HG03159 (cell line): ENCODE results near the gene ALK.

Experiments used
- ATAC-seq: cut with Tn5 transposase; IDR thresholded peaks from one replicate; pipeline ENCODE4 v1.9.1; 2021; ENCODE audit warnings: mild to moderate bottlenecking, moderate library complexity; ENCODE audit not compliant: unreplicated experiment

Gene ALK

DNA sequence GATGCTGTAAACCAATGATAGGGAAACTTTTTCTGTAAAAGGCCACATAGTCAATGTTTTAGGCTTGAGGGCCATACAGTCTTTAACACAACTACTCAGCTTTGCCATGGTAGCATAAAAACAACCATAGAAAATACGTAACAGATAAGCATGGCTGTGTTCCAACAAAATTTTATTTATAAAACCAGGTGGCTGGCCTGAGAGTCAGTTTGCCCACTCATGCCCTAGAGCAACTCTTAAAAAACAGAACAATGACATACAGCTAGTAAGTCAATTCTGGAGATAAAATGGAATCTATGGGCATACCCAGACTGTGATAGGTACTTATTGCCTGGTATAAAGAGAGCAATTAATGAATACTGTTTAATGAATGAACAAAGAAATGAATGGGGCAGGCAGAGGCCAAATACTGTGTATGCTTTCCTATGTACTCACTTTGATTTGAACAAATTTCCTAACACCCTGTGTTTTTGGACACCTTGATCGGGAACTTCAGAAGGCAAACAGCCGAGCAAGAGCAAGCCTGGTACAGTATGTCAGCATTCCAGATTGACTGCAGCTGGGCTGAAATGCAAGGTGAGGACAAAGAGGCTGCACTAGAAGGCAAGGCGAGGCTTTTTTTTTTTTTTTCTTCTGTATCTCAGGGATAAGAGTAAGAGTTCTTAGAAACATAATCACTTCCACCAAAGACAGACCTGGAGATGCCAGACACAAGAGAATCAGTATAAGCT is 490.8 kb downstream of the ALK start:
- no peak for ATAC-seq

DNA sequence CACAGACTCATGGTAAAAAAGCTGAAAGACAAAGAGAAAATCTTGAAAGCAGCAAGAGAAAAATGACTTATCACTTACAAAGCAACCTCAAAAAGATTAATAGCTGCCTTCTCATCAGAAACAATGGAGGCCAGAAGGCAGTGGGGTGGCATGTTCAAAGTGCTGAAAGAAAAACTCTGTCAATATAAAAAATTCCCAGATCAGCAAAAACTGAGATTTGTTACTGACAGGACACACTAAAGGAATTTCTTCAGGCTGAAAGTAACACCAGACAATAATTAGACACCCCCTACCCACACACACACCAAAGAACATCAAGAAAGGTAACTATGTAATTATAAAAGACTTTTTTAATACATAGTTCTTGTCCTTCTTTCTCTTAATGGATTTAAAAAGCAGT is 495.0 kb downstream of the ALK start:
- no peak for ATAC-seq

DNA sequence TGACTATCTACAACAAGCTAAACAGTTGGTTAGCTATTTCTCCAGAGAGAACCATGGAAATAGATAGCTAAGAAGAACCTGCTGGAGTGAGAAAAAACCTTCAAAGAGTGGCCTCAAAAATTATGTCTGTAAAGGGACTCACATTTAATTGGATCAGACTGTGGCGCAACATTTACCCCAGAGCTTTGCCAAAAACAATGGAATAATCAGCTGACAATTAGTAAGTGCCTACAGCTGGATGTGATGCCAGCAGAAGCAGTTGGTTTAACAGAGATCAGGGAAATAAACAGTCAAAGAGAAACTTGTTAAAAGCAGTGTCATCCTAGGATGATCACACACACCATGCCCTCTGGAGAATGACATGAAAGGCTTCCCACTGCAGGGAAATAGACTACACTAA is 495.5 kb downstream of the ALK start:
- no peak for ATAC-seq

DNA sequence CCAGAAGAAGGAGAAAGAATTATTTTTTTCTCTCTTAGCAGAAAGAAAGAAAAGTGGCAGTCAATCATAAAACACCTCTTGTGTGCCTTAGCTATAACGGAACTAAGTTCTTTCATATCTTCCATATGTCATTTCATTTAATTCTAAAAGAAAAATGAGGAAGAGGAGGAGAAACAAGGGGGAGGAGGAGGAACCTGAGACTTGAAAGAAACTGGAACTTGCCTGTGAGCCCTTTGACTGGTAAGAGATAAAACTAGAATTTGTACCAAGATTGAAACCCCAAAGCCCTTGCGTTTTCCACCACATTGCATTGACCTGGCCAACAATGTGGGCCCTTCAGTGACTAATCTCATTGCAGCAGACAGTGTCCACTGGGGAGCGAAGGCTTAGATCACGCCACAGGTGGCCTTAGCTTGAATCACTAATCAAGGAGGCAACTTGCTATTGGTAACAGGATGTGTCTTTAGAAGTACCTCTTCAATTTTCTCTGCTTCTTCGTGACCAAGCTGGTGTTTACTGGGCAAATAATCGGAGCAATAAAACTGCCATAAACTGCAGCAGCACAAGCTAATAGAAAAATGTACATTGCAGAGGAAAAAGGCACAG is 498.2 kb downstream of the ALK start:
- no peak for ATAC-seq

DNA sequence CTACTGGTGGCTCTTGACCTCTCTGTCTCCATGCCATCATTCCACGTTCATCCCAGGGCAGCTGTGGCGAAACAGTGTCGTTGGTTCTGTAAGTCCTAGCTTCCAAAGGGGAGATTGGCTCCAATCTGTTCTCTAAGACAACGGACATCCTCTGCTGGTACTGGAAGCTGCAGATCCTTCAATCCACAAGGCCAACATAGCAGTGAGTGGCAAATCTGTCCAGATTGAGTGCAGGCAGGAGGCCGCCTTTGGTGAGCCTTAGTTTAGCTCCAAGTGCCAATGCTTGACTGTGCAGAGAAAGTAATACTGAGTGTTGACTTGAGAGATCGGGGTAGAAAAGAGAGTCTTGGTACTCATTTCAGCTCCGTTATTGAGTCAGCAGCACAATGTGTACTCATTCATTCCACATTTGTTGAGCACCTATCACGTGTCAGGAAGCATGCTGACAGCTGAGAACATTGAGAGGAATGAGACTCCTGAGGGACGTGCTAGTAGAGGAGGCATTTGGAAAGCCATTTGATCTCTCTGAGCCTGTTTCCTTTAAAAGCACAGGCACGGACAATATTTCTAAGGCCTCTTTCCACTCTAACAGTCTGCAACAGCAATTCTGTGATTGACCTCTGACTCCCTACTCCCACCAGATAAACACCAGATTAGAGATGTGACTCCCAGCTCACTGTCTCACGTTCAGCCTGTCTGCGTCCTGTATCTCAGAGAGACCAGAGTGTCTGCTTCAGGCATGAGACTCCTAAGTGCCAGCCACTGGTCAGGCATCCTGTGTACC is 500.2 kb downstream of the ALK start:
- ATAC-seq: no peak

DNA sequence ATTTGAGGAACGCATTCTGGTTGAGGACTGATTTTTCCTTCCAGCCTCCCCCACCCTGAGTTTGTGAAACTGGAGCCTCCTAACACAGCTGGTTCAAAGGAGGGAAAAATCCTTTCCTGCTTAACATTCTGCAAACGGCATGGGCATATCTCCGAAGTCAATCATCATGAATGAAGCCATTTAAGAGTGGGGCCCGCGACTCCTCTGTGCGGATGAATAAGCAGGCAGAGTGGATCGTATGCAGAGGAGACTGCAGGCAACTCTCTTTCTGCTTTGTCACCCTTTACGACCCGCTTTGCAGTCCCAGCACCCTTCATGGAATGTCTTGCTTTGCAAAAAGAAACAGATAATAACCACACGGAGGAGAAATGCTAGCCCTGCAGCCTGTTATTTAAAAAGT is 500.9 kb downstream of the ALK start:
- no peak for ATAC-seq

DNA sequence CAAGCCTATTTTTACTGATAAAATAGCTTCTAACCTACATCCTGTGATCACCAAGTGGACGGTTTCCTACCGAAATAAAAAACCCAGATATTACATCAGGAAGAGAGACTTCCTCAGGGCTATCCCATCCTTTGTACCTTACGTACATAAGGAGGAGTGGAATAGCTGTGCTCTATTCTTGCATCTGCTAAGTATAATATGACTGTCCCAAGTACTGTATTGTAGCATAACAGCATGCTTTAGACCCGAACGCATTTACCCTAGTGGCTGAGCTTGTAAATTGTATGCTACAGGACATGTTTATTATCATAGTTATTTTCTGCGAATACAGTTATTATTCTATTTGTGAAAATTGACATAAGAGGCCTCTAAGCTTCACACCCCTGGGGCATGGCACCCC is 503.8 kb downstream of the ALK start:
- ATAC-seq: no peak

DNA sequence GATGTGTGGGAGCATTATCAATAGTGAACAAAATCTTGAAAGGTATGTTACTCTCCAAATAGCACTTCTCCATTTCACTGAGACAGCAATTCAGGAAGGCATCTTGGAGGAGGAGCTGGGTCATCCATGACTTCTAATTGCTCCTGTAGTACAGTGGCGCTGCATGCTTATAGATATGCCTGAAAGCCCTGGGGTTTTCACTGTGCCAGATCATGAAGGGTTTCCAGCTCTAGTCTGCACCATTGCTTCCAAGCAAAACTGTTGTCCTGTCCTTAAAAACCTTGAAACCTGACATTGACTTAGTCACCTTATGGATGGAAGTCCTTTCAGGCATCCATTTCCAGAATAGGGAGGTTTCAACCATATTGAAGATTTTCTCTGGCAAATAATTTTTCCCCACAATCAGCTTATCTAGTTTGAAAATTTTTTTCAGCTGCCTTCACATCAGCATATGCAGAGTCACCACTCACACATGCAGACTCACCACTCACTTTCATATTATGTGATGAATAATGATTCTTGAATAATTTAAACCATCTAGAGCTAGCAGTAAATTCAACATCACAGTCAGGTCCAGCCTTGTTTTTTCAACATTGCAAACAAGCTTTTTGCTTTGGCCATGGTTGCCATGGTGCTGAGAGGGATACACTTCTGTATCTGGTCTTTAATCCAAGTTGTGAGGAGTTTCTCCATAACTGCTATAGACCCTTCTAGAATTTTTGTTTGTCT is 509.0 kb downstream of the ALK start:
- no peak for ATAC-seq

DNA sequence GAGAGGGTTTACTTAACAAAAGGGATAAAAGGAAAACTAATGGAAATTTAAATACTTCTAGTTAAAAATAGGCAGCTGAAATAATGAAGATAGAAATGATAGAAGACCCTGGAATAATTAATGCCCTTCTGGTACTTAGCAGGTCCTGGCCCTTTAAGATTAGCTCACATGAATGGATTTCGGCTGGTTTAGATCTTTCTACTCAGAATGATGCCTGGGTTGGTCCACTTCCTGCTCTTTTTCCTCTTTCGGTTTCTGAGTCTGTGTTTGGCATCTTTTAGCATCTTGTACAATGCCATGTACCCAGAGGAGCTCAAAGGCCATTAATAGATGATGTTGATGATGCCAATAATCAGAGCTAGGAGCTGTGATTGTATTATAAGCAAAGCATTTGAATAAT is 515.7 kb downstream of the ALK start:
- ATAC-seq: no peak

DNA sequence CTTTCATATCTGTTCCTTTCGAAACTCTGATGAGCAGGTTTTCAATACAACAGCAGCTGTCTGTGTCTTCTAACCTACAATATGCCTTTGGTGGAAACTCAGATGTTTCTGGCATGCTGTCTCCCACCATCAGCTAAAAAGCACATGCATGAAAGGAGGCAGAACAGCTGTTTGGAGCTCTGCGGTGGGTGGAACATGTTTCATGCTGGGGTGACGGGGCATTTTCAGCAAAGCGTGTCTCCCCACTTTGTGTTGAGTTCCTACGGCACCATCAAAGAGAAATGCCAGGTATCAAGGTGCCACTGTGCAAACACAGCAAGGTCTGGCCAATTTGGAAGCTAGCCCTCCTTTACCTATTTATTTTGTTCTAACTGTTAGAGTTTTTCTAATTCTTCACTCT is 516.1 kb downstream of the ALK start:
- no peak for ATAC-seq

DNA sequence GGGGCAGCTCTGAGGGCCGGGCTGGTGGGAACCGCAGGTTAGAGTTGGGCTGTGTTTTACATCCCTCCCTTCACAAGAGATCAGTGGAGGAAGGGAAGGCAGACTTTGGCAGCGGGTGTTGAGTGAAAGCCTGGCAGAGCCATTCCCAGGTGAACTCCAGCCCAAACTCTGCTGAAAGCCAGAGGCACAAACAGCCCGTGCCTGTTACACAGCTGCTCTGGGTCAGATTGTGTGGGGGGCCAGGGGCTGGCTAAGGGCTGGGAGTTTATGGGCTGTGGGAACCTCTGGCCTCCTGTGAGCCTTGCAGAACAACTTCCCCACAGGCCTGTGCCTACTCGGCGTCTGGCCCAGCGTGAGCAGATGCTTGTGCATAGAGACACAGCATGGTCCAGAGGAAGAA is 519.4 kb downstream of the ALK start:
- no peak for ATAC-seq

DNA sequence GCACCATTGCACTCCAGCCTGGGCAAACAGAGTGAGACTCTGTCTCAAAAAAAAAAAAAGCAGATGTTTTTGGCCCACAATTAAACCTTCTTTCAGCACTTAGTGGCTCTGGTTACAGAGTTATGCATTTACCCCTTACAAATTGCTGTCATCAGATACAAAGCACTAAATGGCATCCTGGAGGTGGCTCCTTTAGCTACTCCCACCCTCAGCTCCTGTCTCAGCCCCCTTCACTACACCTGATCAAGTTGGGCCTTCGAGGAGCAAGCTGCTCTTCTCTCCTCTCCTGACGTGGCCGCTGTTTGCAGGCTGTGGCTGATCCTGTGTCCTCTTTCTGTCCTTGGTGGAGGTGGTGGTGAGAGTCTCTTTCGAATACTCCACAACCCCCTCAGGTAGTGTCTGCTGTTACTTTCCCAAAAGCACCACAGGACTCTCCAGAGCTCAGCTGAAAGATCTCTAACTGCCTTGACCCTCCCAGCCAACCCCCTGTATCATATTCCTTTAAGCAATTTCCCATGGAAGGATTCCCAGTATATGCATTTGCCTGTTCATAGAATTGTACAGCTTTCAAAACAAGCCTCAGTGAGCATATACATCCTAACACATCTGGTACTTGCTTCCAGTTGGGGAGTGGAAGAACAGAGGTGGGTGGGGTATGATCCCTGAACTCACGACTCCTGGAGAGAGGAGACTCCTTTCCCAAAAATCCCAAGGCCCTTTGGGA is 520.3 kb downstream of the ALK start:
- ATAC-seq: no peak

DNA sequence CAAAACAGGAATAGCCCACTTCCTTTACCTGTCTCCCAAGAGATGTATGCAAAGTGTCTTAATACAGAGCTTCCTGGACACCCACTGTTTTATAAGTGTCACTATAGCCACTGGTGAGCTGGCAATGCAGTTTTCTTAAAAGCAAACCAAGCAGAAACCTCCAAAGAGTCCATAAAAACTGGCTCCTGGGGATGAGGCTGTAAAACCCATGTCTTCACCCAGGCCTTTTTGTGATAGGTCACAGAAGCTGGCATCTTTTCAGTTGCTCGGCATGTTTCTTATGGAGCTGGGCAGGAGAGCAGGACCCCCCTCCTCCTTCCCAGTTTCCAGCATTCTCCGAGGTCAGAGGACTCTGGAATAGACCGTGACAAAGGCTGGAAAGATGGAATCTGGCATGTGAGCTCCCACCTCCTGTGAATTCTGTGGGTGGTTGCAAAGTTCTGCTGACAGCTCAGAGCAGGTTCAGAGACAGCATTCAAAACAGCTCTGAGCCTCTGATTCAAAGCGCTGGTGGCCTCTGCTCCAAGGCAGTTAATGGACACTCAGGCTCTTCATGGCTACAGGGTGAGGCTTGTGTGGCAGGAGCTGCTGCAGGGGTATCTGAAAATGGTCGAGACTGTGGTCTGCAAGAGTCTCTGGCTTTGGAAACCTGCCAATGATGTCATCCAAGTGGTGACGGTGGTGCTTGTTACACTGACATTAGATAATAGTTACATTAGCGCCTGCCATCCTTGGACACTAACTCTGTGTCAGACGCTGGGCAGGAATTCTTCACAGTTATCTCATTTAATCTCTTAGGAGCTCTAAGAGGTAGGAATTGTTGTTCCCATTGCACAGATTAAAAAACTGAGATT is 522.8 kb downstream of the ALK start:
- ATAC-seq: no peak

DNA sequence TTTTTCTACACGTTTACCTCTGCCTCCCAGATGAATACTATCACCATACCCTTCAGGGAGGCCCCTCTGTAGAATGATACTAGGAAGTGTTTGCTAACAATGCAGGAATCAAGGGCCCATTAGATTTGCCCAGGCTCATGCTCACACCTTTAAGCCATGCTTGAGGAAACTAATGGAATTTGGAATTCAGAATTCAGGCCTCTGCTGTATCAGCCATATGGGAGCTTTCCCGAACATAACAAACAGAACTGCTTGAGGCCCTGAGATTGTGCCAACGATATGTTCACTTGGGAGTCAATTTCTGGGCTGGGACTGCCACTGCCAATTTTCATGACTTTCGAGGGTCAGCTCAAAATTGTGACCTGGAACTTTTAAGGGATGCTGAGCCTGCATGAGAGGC is 523.7 kb downstream of the ALK start:
- no peak for ATAC-seq

DNA sequence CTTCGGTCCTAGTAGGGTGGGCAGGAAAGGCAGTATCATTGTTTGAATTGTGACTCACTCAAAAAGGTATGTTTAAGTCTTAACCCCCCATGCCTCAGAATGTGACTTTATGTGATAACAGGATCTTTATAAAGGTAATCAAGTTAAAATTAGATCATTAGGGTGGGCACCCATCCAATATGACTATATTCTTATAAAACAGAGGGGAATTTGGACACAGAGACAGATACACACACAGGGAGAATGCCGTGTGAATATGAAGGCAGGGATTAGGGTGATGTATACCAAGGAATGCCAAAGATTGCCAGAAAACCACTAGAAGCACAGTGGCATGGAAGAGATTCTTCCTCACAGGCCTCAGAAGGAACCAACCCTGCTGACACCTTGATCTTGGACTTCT is 524.3 kb downstream of the ALK start:
- no peak for ATAC-seq

DNA sequence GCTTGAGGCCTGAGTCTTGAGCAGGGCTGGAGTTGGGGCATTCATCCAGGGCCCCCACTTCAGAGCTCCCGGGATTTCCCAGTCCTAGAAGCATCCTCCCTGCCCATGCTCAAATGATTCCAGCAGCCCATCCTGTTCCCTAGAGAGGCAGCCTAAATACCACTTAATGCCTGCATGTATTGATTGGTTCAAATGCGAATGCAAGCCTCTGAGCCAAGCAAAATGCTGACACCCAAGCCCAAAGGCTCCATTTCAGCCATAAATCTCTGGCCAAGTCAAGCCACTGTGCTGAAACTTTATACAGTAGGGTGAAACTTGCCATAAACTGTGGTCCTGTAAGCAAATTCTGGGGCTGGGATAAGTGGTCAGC is 526.4 kb downstream of the ALK start:
- no peak for ATAC-seq

DNA sequence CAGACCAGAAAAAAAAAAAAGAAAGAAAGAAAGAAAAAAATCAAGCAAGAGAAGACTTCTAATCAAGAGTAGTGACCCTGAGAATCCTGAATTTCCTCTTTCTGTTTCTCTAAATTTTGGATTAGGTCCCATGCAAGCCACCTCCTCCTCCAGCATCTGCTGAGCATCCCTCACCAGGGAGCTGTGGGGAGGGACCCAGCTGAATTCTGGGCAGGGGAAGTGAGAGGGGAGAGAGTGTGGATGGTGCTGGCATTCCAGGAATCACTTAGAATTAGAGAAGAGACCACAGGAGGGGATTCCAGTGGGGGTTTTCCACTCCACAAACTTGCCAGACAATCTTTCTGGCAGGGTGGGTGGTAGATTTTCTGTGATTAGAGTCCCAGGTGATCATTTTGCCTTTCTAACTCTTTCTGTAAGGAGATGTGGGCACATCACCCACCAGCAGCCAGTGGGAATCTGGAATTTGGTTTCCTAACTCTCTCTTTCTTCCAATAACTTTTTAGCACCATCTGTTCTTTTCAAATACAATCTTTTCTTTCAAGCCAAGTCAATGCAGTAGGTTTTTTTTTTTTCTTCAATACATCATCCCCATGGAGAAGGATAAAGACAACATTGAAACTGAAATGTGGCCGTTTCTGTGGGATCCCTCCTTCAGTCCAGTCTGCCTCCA is 526.9 kb downstream of the ALK start:
- ATAC-seq: no peak

DNA sequence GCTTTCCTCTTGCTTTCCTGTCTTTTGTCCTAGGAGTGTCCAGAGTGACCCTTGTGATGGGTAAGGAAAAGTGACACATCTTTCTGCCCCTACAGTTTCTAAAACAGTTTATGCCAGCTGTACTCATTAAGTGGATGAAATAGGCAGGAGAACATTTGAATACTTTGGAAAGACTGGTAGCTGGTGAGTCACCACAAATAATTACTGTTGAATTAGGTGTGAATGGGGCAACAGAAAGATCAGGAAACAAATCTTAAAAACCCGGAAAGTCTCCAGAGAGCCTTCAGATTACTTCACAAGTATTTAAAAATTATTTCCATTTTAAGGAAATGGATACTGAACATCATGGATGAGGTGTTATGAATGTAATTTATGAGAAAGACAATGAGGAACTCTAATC is 527.7 kb downstream of the ALK start:
- no peak for ATAC-seq

DNA sequence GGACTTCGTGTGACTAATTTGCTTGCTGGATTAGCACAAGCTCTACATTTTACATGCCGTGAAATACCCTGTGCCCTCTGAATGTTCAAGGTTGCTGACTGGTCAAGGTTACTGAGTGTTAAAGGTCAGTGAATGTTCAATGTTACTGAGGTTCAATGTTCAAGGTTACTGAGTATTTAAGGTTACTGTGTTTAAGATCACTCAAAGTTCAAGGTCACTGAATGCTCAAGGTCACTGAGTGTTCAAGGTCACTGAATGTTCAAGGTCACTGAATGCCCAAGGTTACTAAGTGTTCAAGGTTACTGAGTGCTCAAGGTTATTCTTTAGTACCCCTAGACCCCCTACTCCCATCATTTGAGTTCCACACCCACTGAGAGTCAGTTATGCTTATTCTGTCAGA is 528.6 kb downstream of the ALK start:
- no peak for ATAC-seq

DNA sequence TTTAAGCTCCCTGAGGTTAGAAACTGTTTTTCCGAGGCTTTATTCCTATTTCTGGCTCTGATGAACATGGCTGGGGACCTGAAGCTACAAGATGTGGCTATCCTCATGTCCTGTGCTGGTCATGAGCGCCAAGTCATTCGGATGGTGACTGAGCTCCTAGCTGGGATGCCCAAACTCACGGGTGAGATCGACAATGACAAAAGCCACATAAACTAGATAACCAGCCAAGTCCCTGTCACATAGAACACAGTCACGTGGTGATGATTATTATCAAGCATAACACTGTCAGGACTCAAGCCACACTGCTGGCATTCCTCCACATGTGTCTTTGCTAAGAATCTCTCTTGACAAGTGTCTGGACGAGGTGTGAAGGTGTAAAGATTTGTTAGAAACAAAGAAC is 531.2 kb downstream of the ALK start:
- no peak for ATAC-seq
